Progenitor cell of endocrine pancreas (in vitro differentiated cells): Measurements from ENCODE around the gene CRADD. TPM values are rescaled to one million over a fixed set of nuclear protein-coding genes. Genes with fewer than 3 reads are reported as not detected.

ENCODE experiments used
- DNase-seq: peaks from one replicate; pipeline ENCODE4 v3.0.0; 2021; ENCODE audit warnings: low spot score; ENCODE audit not compliant: unreplicated experiment
- H3K27ac Mint-ChIP-seq: 2 replicates; pipeline ENCODE4 v1.8.0; 2021; ENCODE audit warnings: mild to moderate bottlenecking, moderate library complexity, mixed read lengths
- H3K27me3 Mint-ChIP-seq: 2 replicates; pipeline ENCODE4 v1.8.0; 2021; ENCODE audit warnings: mixed read lengths
- H3K36me3 Mint-ChIP-seq: 2 replicates; pipeline ENCODE4 v1.8.0; 2022; ENCODE audit warnings: mixed read lengths; ENCODE audit not compliant: insufficient read depth
- H3K4me1 Mint-ChIP-seq: 2 replicates; pipeline ENCODE4 v1.8.0; 2021; ENCODE audit warnings: low read depth, mixed read lengths
- H3K4me3 Mint-ChIP-seq: 2 replicates; pipeline ENCODE4 v1.8.0; 2021; ENCODE audit warnings: low read depth, mild to moderate bottlenecking, moderate library complexity, mixed read lengths
- H3K9me3 Mint-ChIP-seq: 2 replicates; pipeline ENCODE4 v1.8.0; 2021; ENCODE audit warnings: low read depth, mixed read lengths
- total RNA-seq: library from RNA; stranded (reverse); gene quantifications from 2 replicates; pipeline ENCODE4 v1.2.1, GENCODE V29; 2021
- TF ChIP-seq, protein P1 (sequence below): fragments of 200-600 bp; sonication (generic); IDR thresholded peaks from one replicate; pipeline ENCODE4 v1.5.0; 2021; ENCODE audit warnings: antibody characterized with exemption, mild to moderate bottlenecking; ENCODE audit not compliant: unreplicated experiment

Gene CRADD
- total RNA-seq, 1 donor from 2014 or later, result 11.7 TPM

GRCh38 chr12:93846936-93847516 is 169.9 kb downstream of the CRADD start:
- no peaks in the 10 kb centered on the region for H3K27me3 Mint-ChIP-seq
- TF ChIP-seq, protein P1, sequence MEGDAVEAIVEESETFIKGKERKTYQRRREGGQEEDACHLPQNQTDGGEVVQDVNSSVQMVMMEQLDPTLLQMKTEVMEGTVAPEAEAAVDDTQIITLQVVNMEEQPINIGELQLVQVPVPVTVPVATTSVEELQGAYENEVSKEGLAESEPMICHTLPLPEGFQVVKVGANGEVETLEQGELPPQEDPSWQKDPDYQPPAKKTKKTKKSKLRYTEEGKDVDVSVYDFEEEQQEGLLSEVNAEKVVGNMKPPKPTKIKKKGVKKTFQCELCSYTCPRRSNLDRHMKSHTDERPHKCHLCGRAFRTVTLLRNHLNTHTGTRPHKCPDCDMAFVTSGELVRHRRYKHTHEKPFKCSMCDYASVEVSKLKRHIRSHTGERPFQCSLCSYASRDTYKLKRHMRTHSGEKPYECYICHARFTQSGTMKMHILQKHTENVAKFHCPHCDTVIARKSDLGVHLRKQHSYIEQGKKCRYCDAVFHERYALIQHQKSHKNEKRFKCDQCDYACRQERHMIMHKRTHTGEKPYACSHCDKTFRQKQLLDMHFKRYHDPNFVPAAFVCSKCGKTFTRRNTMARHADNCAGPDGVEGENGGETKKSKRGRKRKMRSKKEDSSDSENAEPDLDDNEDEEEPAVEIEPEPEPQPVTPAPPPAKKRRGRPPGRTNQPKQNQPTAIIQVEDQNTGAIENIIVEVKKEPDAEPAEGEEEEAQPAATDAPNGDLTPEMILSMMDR, result no peak
- H3K4me3 Mint-ChIP-seq, result no peak overlapping the region
- H3K4me1 Mint-ChIP-seq, result no peaks in the 10 kb centered on the region
- no peak overlapping the region for H3K27ac Mint-ChIP-seq
- no peaks in the 10 kb centered on the region for H3K9me3 Mint-ChIP-seq
- DNase-seq, result no peak
- no peaks in the 10 kb centered on the region for H3K36me3 Mint-ChIP-seq

GRCh38 chr12:93847517-93848474 is 170.6 kb downstream of the CRADD start:
- Mint-ChIP-seq H3K36me3 (no peaks in the 10 kb centered on the region), H3K27ac (no peak overlapping the region), H3K4me3 (no peak overlapping the region), H3K27me3 (no peaks in the 10 kb centered on the region), H3K4me1 (no peaks in the 10 kb centered on the region), H3K9me3 (no peaks in the 10 kb centered on the region)
- no peak for DNase-seq
- TF ChIP-seq, protein P1, result no peak

- no peaks in the 10 kb centered on the region for H3K27me3 Mint-ChIP-seq
- H3K4me3 Mint-ChIP-seq, result no peak overlapping the region
- no peaks in the 10 kb centered on the region for H3K9me3 Mint-ChIP-seq
- no peak for DNase-seq
- TF ChIP-seq, protein P1, result no peak
- no peaks in the 10 kb centered on the region for H3K4me1 Mint-ChIP-seq
- no peak overlapping the region for H3K27ac Mint-ChIP-seq
- H3K36me3 Mint-ChIP-seq, result no peaks in the 10 kb centered on the region
These were observed 171.4 kb downstream of the CRADD start for GRCh38 chr12:93848523-93849101.

DNA sequence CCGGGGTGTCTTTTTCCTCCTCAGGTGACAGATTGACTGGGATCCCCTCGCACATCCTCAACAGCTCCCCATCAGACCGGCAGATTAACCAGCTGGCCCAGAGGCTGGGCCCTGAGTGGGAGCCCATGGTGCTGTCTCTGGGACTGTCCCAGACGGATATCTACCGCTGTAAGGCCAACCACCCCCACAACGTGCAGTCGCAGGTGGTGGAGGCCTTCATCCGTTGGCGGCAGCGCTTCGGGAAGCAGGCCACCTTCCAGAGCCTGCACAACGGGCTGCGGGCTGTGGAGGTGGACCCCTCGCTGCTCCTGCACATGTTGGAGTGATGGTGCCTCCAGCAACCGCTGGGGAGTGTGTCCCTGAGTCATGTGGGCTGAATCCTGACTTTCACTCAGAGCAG is 172.8 kb downstream of the CRADD start:
- H3K4me3 Mint-ChIP-seq, result no peak overlapping the region
- H3K27me3 Mint-ChIP-seq, result no peaks in the 10 kb centered on the region

More for the DNA sequence above, 172.8 kb downstream of the CRADD start:
- Mint-ChIP-seq H3K36me3 (no peaks in the 10 kb centered on the region), H3K4me1 (no peaks in the 10 kb centered on the region), H3K9me3 (no peaks in the 10 kb centered on the region), H3K27ac (no peak overlapping the region)
- no peak for DNase-seq
- TF ChIP-seq, protein P1, result no peak
